Measurements from ENCODE around the gene CDKN2AIP. TPM values are rescaled to one million over a fixed set of nuclear protein-coding genes. Genes with fewer than 3 reads are reported as not detected.

CDKN2AIP gene
- total and polyA plus RNA-seq, 2 of the 4 experiments (the other 2 are of a cell fraction) = 11.0 to 16.8 TPM

GRCh38 chr4:183399616-183400015 lies 44.8 kb upstream of the CDKN2AIP start:
- Histone ChIP-seq H3K4me2 (ENCODE audit: low read depth, low read length) (no peak overlapping the region), H4K20me1 (ENCODE audit: insufficient read depth, low read length) (no peaks in the 10 kb centered on the region), H2AK9ac (replicated peaks; ENCODE audit: low read depth, low read length, poor library complexity) (no peak overlapping the region), H3K79me1 (ENCODE audit: low read depth in 1 of 2, low read length in 2 of 2) (no peaks in the 10 kb centered on the region), H3K9me3 (ENCODE audit: control insufficient read depth, insufficient read depth, low read length) (no peaks in the 10 kb centered on the region), H3K27ac (ENCODE audit: insufficient read depth, low read length) (no peak overlapping the region), H4K8ac (ENCODE audit: low read depth in 2 of 2, low read length in 2 of 2) (no peak overlapping the region), H2BK120ac (ENCODE audit: low read depth, low read length) (no peak overlapping the region), H3K56ac (ENCODE audit: extremely low read depth, insufficient read depth, low read length) (no peak overlapping the region), H3K4me3 (ENCODE audit: insufficient read depth, low read depth, low read length) (no peak overlapping the region), H4K91ac (ENCODE audit: insufficient read depth, low read depth, low read length) (no peak overlapping the region), H2AK5ac (ENCODE audit: low read depth, low read length) (no peak overlapping the region), H3K4ac (ENCODE audit: low read depth, low read length) (no peak overlapping the region), H3K36me3 (ENCODE audit: control insufficient read depth, insufficient read depth, low read length) (no peaks in the 10 kb centered on the region), H2BK20ac (ENCODE audit: low read depth, low read length) (no peak overlapping the region), H2AFZ (replicated peaks; ENCODE audit: low read length, poor library complexity) (no peak overlapping the region), H3K23ac (ENCODE audit: low read depth, low read length) (no peak overlapping the region), H3K18ac (ENCODE audit: low read depth, low read length) (no peak overlapping the region), H2BK5ac (ENCODE audit: low read depth, low read length, poor library complexity, severe bottlenecking) (no peak overlapping the region), H4K5ac (ENCODE audit: low read depth, low read length) (no peak overlapping the region), H3K9me1 (ENCODE audit: insufficient read depth, low read length) (no peaks in the 10 kb centered on the region), H3K9ac (ENCODE audit: low read depth, low read length) (no peak overlapping the region), H3K4me1 (ENCODE audit: control insufficient read depth, insufficient read depth, low read length) (peaks cover 4% of the 10 kb centered on the region; the same call in 1 of the 2 replicates), H2BK15ac (ENCODE audit: low read depth, low read length) (no peak overlapping the region), H3K27me3 (ENCODE audit: control insufficient read depth, insufficient read depth, low read length) (peaks cover 5% of the 10 kb centered on the region; the same call in 1 of the 2 replicates), H3K14ac (replicated peaks; ENCODE audit: low read depth, low read length) (no peak overlapping the region)
- no TSS peak for BruUV-seq (replicated peaks)
- DNase-seq (no peak), ATAC-seq (ENCODE audit: low read depth) (no peak)
- in situ Hi-C loops (cut with MboI; ENCODE audit: low sequenced_read_pairs) = loop anchor here (10.0 kb wide), 2 partner anchors 325 to 455 kb away; no protein-coding TSS in a partner anchor
- ChIA-PET CTCF (interaction anchor here (1.5 kb wide), 1 partner anchor 115 kb away, joined by 5 read pairs; no protein-coding TSS in a partner anchor), POLR2A (ENCODE audit: unreplicated experiment) (no interaction called here)
- no CpG with 5 or more reads among the region's 12 CpGs for WGBS, 2 experiments (ENCODE audit: extremely low coverage in 2 of 2, insufficient read length in 1 of 2)
- TF ChIP-seq RCOR1 (IDR thresholded peaks at IDR 0.05; ENCODE audit: insufficient replicate concordance, low read length) (no peak), MXI1 (IDR thresholded peaks at IDR 0.05; ENCODE audit: borderline replicate concordance, low read depth, low read length) (no peak), POLR2A (IDR thresholded peaks at IDR 0.05; ENCODE audit: low read depth, low read length) (no peak), CEBPB (IDR thresholded peaks at IDR 0.05; ENCODE audit: low read depth, low read length) (no peak), RAD21 (IDR thresholded peaks at IDR 0.05; ENCODE audit: low read length) (no peak), BHLHE40 (IDR thresholded peaks at IDR 0.05; ENCODE audit: low read depth, low read length) (no peak), FOS (IDR thresholded peaks at IDR 0.05; ENCODE audit: low read depth, low read length) (no peak), NFE2L2 (IDR thresholded peaks at IDR 0.05; ENCODE audit: low read depth, low read length) (no peak), RFX5 (IDR thresholded peaks at IDR 0.05; ENCODE audit: low read depth, low read length) (no peak), MAZ (IDR thresholded peaks at IDR 0.05; ENCODE audit: borderline replicate concordance, low read depth, low read length) (no peak), CTCF (conservative IDR thresholded peaks at IDR 0.05; ENCODE audit: low read depth, low read length) (no peak), USF2 (IDR thresholded peaks at IDR 0.05; ENCODE audit: low read depth, low read length) (no peak), SMC3 (IDR thresholded peaks at IDR 0.05; ENCODE audit: low read depth, low read length) (no peak), ELK1 (IDR thresholded peaks at IDR 0.05; ENCODE audit: borderline replicate concordance, low read depth, low read length) (no peak), CHD1 (IDR thresholded peaks at IDR 0.05; ENCODE audit: low read depth, low read length) (no peak), MAFK (IDR thresholded peaks at IDR 0.05; ENCODE audit: low read depth, low read length) (no peak)
- intact Hi-C loops (cut with micrococcal nuclease) = loop anchor here (5.0 kb wide), 2 partner anchors 87 to 462 kb away; no protein-coding TSS in a partner anchor
- dilution Hi-C loops (cut with HindIII; ENCODE audit: low sequenced_read_pairs, unreplicated experiment) = no loop called here

All from IMR-90 (cell line).